NCI-H82 treated with DMSO at 0.1 percent for 48 hours (cell line): ENCODE data around the gene LGALS4.
"Not testable (repeated sequence)": the region's sequence is repeated elsewhere in the genome, so short reads cannot be mapped to it uniquely, and the experiment has no call there.

ENCODE experiments used
- DNase-seq: peaks from one replicate; lab custom pipeline; 2025; ENCODE audit not compliant: unreplicated experiment; lab: John Stamatoyannopoulos, UW

LGALS4 gene

DNA sequence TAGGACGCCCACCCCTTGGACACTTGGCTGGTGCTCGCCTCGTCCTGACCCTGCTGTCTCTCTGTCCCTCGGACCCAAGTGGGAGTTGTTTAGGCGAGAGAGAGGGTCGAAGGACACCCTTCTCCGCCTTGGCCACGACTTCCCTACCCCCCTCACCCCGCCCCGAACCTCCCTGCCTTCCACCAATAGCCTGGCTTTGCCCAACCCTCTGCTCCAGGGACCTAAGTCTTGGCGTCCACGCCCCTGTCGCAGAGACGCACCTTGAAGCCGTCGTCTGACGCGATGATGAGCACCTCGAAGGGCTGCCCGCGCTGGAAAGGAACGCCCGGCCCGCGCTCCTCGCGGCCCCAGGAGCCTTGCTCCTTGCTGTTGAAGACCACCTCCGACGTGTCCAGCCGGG, 41.2 kb downstream of the LGALS4 start:
- DNase-seq = not testable (repeated sequence)

GRCh38 chr19:38770949-38771275, 41.8 kb downstream of the LGALS4 start:
- DNase-seq = not testable (repeated sequence)

- not testable (repeated sequence) for DNase-seq
Observed at GRCh38 chr19:38770228-38770948, 42.4 kb downstream of the LGALS4 start.

DNA sequence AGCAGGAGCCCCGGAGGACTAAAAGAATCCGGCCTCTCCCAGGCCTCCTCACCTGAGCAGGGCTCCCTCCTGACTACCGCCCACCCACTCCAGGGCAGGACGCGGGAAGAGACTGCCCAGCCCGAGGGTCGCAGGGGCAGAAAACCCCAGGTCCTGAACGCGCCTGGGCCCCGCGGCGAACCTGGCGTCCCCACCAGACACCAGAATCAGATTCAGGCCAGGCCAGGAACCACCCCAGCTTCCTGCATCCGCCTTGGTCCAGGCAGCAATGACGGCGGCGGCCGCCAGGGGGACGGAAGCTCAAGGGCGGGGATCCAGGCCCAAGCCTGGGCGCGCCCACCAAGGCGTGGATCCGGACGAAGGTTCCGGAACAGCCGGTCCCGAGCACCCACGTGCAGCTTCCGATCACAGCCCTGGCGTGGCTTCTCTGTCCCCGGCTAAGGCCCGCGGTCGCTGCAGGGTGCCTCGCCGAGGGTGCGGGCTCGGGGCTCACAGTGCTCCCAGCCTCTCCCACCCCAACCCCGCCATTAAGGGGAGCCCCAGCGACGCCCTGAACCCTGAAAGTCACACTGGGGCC, 43.0 kb downstream of the LGALS4 start:
- DNase-seq = no peak

DNA sequence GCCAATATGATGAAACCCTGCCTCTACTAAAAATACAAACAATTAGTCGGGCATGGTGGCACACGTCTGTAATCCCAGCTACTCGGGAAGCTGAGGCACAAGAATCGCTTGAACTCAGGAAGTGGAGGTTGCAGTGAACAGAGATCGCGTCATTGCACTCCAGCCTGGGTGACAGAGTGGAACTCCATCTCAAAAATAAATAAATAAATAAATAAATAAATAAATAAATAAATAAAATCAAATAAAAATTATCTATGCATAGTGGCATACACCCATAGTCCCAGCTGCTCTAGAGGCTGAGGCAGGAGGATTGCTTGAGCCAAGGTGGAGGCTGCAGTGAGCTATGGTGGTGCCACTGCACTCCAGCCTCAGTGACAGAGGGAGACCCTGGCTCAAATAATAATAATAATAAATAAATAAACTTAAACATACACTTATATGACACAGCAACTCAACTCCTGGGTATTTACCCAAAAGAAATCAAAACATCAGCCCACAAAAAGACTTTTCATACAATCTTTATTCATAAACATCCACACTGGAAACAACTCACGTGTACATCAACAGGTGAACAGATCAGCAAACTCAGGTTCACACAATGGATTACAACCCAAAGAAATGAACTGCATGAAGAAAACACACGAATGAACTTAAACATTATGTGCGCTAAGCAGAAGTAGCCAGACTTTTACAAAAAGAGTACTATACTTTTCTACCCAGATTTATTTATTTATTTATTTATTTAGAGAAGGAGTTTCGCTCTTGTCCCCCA, 46.3 kb downstream of the LGALS4 start:
- DNase-seq = no peak

DNA sequence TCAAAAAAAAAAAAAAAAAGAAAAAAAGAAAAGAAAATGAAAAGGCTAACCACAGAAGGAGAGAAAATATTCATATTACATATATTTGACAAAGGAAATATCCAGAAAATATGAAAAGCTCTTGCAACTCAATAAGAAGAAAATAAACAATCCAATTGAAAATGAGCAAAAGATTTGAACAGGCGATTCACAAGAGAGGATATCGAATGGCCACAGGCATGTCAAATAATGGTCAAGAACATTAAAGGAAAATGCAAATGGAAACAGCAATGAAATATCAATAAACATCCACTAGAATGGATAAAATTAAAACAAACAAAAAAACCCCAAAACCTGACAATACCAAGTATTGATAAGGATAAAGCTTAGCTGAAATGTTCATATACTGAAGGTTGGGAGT, 47.5 kb downstream of the LGALS4 start:
- no peak for DNase-seq

DNA sequence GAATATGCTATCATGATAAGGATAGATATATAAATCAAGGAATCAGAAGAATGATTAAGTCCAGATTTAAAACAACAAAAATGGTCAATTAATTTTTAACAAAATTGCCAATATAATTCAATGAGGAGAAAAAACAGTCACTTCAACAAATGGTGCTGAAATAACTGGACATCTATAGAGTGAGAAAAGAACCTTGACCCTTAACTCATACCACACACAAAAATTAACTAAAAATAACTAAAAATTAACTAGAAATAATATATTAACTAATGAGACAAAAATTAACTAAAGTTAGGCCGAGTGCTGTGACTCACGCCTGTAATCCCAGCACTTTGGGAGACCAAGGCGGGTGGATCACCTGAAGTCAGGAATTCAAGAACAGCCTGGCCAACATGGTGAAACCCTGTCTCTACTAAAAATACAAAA, 48.9 kb downstream of the LGALS4 start:
- no peak for DNase-seq

GRCh38 chr19:38761884-38762389, 50.8 kb downstream of the LGALS4 start:
- DNase-seq = not testable (repeated sequence)

- DNase-seq = not testable (repeated sequence)
Observed at GRCh38 chr19:38760805-38761517, 51.8 kb downstream of the LGALS4 start.

DNA sequence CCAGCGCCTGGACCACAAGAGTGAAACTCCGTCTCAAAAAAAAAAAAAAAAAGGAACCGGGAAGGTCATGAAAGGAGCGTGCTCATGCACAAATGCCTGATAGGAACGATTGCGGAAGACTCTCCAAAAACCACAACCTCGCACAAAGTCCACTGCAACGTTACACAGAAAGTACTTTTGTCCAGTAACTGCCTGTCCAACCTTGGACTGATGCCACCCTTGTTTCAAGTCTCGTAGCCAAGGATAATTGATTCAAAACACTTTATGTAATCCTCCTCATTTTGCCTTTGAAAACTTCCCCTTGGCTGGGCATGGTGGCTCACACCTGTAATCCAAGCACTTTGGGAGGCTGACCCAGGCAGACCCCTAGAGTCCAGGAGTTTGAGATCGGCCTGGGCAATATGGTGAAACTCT, 53.1 kb downstream of the LGALS4 start:
- DNase-seq = no peak

- not testable (repeated sequence) for DNase-seq
Observed at GRCh38 chr19:38754196-38754595, 58.5 kb downstream of the LGALS4 start.

DNA sequence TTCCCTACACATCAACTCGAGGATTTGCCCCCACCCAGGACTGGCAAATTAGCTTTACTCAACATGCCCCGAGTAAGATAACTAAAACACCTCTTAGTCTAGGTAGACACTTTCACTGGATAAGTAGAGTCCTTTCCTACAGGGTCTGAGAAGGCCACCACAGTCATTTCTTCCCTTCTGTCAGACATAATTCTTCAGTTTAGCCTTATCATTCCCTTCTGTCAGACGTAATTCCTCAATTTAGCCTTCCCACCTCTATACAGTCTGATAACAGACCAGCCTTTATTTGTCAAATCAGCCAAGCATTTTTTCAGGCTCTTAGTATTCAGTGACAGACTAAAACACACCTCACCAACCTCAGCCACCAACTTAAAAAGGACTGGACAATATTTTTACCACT, 59.0 kb downstream of the LGALS4 start:
- not testable (repeated sequence) for DNase-seq
